GM19397 (cell line): ENCODE measurements around the gene NAPSA.
"Not testable (repeated sequence)": the region's sequence is repeated elsewhere in the genome, so short reads cannot be mapped to it uniquely, and the experiment has no call there.

Experiments used
- ATAC-seq: cut with Tn5 transposase; IDR thresholded peaks from one replicate; pipeline ENCODE4 v1.9.1; 2021; ENCODE audit warnings: mild to moderate bottlenecking, moderate library complexity; ENCODE audit not compliant: unreplicated experiment

Gene NAPSA

DNA sequence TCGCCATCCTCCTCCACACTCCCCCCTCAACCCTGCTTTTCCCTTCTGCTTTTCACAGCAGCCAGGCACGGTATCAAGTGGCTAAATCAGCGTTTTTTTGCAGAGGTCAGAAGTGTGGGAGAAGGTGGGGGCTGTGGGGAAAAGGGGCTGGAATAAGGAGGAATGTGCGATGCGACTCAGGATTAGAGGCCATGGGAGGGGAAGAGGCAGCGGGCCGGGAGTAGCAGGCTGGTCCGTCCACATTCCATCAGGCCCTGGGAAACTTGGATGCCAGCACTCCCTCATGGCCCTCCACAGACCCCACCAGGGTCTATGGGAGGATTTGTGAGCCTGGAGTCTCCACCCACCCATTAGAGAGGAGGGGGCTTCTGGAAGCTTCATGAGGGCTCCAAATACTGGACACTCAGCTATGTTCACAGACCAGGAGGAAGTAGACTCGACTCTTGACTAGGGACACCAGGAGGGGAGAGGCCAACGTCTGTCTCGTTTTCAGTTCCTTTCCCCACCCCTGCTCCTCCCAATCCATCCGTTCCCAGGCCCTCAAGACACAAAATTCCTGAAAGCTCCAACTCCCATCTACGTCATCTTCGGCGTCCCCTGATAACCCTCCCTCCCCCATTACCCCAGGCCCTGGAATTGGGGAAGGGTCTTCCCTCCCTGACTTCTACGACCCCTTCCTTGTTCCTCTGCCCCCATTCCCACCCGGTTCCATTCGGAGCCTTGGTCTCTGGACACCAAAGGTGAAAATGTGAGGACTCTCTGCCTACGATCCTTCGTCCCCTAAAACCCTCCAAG, 33.0 kb downstream of the NAPSA start:
- no peak for ATAC-seq

DNA sequence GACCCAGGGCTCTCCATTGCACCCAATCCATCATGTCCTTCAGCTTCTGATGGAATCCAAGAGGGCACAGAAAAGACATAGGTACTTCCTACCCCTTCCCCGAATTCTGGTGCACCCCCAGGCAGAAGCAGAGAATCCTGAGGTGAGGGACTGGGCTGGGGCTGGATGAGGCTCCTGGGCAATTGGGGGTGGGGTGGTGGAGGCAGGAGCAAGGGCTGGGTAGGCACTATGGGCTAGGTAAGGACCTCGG, 33.5 kb downstream of the NAPSA start:
- ATAC-seq: no peak

DNA sequence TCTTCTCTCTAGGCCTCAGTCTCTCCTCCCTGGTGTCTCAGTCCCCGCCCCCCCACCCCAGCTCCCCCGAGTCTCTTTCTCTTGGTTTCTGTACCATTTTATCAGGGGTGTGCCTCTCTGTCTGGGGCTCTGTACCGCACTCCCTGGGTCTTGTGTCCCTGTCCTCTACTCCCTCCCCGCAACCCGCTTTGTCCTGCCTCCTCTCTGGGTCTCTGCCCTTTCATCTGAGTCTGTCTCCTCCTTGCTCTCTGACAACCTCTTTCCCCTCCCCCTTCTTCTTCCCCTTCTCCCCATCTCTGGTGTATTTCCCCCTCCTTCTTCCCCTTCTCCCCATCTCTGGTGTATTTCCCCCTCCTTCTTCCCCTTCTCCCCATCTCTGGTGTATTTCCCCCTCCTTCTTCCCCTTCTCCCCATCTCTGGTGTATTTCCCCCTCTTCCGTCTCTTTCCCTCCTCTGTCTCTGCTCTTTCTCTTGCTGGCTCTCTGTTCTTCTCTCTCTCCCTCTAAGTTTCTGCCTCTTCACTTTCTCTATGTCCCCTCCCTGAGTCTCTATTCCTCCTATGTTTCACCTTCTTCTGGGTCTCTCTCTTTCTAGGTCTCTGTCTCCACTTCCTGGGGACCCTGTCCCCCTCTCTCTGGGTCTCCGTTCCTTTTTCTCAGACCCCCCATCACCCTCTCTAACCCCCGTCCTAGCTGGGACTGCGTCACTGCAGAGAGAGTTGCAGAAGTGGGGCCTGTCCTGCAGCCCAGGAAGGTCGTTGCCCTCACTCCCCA, 34.0 kb downstream of the NAPSA start:
- ATAC-seq: no peak

DNA sequence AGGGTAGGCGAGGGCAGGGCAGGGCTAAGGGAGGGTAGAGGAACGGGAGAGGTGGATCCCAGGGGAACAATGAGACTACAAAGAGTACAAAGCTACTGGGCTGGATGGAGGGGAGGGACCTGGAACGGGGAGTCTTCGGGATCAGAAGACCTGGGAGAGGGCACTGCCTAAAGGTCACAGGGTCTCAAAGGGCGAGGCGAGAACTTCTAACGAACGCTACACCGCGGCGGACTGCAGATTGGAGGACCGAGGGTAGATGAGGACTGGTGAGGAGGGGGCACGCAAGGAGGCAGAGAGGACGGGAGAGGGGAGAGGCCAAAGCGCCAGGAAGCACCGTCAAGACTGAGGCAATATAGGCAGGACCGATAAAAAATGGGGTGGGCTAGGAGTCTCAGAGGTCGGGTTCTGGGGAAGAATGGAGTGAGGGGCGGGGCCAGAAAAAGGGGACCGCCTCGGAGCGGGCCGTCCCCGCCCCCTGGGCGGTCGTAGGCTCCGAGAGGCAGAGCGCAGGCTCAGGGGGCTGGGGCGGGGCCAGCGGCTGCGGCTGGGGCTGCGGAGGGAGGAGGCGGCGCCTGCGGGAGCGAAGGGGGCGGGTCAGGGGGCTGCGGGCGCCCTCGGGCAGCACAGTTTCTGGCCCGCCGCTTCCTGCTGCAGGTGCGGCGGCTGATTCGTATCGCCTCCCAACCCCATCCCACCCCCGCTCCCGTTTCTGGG, 34.9 kb downstream of the NAPSA start:
- ATAC-seq: no peak

DNA sequence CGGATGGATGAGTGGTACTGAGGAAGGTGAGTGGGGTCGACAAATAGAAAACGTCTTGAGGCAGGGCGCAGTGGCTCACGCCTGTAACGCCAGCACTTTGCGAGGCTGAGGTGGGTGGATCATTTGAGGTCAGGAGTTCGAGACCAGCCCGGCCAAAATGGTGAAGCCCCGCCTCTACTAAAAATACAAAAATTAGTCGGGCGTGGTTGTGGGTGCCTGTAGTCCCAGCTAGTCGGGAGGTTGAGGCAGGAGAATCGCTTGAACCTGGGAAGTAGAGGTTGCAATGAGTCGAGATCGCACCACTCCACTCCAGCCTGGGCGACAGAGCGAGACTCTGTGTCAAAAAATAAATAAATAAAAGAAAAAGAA, 35.5 kb downstream of the NAPSA start:
- not testable (repeated sequence) for ATAC-seq

DNA sequence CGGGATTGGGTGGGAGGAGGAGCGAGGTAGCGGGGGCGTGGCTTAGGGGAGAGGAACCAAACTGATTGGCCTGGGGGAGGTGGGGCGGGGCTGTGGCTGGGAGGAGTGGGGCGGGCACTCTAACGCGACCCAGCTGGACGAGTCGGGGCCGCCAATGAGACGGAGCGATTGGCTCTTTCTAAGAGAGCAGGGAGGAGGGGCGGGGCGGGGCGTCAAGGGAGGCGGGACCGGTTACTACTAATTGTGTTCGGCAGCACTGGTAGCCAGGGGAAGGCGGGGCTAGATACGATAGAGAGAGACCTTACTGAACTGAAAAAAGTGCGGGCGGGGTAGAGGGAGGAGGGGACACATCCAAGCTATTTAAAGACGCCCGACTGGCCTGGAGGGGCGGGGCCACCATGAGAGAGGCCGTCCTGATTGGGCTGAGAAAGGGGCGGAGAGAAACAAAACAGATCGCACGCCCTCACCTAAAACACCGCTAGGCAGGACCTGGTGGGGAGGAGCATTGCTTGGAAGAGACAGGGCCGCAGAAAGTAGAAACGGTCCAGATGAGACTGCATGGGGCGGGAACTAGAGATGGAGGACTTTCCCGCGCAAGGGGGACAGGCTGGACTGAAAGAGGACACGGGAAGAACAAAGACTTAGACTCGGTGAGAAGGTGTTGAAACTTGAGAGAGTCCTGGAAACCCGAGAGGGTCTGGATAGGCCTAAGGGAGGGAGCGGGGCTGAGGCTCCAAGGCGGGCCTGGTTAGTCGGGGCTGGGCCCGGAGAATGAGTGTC, 36.1 kb downstream of the NAPSA start, which contains the start of gene KCNC3:
Gene KCNC3, minus strand, starts transcription at position 232 of the 780 bp plus-strand sequence. CDS start 295 bp downstream, outside the sequence.
- ATAC-seq: peak; percentile 40

DNA sequence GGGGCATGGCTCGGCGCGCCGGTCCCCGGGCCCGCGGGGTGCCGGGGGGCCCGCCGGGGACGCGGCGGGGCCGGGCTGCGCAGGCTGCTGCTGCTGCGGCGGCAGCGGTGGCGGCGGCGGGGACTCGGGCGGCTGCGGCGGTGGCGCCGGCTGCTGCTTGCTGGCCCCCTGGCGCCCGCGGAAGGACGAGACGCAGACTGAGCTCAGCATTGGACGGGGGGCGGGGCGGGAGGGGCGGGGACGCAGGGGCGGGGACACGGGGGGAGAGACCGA, 36.6 kb downstream of the NAPSA start:
- ATAC-seq: no peak

DNA sequence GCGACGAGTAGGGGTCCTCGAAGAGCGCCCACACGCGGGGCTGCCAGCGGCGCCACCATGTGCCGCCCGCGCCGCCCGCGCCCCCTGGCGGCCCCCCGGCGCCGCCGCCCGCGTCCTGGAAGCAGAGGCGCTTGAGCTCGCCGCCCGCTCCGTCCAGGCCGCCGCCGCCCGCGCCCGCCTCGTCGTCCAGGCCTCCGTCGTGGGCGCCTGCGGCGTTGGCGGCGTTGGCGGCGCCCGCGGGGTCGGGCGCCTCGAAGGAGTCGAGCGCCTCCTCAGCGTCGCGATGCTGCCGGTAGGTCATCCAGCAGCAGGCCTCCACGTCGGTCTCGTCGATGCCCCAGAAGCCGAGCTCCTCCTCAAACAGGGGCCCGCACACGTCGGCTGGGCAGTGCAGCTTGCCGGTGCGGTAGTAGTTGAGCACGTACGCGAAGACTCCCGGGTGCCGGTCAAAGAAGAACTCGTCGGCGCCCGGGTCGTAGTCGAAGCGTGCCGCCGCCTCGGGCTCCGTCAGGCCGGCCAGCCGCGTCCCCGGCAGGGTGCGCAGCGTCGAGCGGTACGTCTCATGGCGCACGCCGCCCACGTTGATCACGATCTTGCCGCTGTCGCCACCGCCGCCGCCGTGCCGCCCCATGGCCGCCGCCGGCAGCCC, 37.1 kb downstream of the NAPSA start:
- ATAC-seq: no peak

DNA sequence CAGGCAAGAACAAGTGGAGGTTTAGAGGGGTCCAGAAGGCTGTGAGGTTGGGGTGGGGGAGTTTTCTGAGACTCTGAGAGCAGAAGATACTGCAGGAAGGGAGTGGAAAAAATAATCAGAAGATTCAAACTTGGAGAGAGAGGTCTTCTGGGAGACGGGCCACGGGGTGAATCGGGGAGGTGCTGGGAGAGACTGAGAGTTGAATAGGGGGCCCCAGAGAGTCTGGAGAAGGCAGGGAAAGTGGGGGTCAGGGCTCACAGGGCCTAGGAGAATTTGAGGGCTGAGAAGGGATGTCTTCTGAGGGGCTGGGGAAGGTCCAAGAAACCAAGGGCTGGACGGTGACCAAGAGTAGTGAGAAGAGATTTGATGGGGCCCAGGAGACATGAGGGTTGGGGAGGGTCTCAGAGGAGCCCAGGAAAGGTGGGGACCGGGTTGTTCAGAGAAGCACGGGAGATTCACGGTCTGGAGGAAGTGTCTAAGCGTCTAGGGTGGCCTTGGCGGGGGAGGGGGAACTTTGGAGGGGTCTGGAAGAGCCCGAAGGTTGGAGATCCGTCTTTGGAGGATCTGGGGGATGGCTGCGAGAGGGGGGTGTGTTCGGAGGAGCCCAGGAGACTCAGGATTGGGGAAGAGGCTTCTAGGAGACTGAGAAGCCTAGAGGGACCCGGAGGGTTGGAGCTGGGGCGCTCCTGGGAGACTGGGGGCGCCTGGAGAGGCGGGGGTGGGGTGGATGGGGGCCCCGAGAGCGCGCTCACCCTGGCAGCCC, 37.8 kb downstream of the NAPSA start:
- ATAC-seq: no peak

DNA sequence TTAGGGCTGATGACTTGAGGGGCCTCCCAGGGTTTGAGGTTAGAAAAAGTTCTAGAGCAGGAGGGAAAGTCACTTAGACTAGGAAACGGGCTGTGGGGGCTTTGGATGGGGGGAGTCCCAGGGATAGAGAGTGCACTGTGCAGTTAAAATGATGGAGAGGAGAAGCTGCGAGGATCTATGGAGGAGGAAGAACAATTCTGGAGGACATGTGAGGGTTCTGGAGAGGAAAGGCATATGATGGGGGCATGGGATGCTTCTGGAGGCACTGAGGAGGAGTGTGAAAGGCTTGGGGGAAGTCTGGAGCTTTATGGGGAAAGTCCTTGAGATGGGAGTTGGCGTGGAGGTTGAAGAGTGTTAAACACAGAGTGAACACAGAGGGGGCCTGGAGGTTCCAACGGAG, 38.4 kb downstream of the NAPSA start:
- ATAC-seq: no peak

DNA sequence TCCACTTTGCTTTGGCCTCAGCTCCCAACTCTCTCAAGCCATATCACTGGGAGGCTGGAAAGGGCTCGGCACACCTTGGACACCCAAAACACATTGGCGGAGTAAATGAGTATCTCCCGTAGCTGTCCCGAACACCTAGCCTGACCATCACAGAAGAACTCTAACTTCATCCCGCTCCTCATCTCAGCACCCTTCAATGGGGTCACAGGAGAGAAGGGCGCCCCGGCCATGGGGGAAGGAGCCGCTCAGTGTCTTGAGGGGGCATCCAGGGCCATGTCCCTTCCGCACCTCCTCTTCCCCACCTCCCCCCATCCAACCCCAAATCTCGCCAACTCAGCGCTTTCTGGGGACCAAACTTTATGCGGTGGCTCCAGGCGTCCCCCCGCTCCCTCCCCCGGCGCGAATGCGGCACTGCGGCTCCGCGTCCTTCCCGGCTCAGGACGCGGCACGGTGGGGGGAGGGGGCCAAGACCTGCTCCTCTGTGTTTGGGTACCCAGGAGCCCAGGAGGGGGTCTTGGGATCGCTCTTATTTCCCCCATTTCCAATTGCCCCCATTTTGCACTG, 39.3 kb downstream of the NAPSA start:
- ATAC-seq: no peak

DNA sequence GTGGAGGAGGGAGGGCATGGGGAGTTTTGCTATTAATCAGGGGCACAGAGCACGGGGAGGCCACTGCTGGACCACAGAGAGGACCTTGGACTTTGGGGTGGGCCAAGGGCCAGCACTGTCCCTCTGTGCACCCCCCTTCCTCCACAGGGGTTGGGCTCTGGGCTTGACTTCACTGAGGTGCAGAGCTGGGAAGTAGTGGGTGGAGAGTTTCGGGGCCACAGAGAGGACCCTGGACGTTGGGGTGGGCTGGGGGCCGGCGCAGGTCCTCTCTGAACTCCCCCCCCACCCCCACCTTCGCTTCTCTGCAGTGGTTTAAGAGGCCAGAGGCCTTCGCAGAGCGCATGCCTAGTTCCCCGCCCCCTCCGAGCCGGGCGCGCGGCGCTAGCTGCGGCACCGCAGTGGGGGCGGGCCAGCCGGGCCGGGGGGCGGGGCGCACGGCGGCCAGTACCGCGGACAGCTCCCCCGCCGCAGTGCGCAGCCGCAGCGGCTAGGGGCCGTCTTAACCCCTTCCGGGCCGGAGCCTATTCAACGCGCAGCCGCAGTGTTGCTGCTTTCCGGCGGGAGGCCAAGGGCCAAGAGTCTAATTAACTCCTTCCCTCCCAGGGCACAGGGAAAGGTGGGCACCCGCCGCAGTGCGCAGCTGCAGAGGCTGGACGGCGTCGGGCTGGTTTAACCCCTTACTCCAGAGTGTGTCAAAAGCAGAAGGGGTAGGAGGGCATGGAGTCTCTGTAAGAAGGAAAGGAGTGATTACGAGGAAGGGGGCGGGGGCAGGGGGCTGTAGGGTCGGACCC, 39.9 kb downstream of the NAPSA start:
- ATAC-seq: no peak

DNA sequence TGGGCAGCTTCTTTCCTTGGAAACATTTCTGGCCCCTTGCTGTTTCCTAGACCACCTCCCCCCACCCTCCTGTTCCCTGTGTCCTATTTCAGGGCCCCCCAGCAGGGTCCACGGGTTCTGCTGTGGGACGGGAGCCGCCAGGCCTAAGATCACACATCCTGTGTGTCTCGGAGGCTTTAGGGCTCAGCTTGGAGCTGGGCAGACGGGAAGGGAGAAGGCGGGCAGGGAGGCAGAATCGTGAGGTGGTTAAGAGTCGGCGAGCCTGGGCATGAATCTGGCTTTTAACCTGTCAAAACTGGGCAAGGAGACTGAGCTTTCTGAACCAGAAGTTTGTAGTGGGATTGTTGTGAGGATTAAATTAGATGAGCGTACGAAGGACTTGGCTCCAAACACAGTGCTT, 41.1 kb downstream of the NAPSA start:
- no peak for ATAC-seq

DNA sequence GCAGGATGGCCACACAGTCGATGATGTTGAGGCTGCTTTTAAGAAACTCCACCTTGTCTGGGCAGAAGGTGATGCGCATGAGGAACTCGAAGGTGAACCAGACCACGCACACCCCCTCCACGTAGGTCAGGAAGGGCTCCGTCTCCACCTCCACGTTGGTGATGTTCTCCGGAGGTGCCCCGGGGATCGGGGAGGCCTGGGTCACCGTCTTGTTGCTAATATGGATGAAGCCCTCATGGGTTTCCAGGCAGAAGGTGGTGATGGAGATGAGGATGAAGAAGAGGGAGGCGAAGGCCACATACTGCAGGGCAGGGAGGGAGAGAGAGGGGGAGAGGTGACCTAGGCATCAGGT, 41.7 kb downstream of the NAPSA start:
- no peak for ATAC-seq

DNA sequence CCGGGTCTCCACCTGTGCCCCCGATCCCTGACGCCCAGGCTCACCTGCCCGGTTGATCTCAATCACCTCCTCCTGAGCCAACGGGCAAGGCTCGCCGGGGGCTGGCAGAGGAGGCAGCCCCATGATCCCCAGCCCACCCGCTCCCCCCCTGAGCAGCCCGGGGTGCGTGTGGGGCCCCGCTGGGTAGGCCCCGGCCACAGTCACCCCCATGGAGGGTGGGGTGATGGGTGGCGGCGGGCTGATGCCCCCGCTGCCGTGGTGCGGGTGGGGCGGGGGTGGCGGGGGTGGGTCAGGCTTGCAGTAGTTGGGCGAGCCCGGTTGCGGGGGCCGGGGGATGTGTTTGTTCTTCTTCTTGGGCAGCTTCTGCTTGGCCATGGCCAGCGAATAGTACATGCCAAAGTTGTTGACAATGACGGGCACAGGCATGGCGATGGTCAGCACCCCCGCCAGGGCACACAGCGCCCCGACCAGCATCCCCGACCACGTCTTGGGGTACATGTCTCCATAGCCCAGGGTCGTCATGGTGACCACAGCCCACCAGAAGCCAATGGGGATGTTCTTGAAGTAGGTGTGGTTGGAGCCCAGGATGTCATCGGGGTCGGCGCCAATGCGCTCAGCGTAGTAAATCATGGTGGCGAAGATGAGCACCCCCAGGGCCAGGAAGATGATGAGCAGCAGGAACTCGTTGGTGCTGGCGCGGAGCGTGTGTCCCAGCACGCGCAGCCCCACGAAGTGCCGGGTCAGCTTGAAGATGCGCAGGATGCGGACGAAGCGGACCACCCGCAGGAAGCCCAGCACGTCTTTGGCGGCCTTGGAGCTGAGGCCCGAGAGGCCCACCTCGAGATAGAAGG, 42.3 kb downstream of the NAPSA start:
- no peak for ATAC-seq

DNA sequence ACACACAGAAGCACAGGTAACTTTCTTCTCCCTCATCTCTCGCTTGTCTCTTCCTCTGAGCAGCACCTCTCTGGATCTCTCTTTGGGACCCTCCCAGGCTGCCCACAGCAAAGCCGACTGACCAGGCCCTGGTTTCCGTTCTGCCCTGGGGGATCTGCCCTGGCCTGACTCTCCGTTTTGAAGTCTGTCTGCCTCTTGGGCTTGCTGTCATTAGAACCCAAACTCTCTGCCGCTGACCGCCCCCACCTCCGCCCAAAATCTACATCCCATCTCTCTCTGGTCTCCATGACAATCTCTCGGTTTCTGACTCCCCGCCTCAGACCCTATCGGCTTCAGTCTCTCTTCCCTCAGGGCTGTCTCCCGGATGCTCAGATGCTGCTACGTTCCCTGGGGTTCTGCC, 43.2 kb downstream of the NAPSA start:
- no peak for ATAC-seq

DNA sequence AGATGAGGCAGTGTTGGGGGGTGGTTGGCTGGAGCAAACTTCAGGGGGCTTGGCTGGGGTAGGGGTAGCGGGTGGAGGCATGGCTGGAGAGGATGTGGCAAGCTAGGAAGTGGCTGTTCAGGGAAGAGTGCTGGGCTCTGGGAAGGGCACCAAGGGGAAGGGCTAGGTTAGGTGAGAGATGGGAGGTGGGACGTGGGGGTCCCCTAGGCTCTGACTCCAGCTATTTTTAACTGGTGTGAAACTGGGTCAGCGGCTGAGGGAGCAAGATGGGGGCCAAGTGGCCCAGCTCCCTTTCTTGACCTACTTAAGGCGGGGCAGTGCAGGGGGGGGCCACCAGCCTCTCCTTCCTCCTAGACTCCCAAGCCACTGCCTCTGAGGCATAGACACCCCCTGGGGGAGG, 43.6 kb downstream of the NAPSA start:
- ATAC-seq: no peak

DNA sequence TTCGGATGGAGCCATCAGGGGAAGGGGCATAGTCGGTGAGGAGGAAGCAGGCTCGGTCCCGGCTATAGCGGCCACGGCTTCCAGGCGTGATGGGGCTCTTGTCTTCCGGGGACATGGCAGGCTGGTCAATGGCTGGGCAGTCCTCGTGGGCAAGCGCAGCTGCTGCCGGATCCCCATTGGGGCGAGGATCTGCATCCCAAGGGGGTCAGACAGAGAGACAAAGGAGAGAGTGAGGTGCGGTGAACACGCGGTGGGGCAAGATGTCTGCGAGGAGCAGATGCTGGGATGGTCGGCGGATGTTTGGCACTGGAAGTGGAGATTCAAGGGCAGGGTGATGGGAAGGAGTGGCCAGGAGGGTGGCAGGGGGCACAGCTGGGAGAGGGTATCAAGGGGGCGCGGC, 44.8 kb downstream of the NAPSA start:
- ATAC-seq: no peak
